ENCODE data around the gene CNTN5. TPM values are rescaled to one million over a fixed set of nuclear protein-coding genes. Genes with fewer than 3 reads are reported as not detected.
"Not testable (repeated sequence)": the region's sequence is repeated elsewhere in the genome, so short reads cannot be mapped to it uniquely, and the experiment has no call there.

Gene CNTN5
- polyA plus RNA-seq (ENCODE audit: insufficient read length in 12 of 12) = 1 to 10 TPM in 10 of 12 donors, not detected in 2; 3.0 to 8.7 (median 5.2) TPM
- long read RNA-seq, donor 1 = 0 reads
- long read RNA-seq, donor 2 = 0 reads
- long read RNA-seq, donor 3 = 0 reads
- long read RNA-seq, donor 4 = 0 reads
- long read RNA-seq, donor 5 = 0 reads
- long read RNA-seq, donor 6 = 0 reads
- long read RNA-seq, donor 7 = 0 reads
- long read RNA-seq, donor 8, full-length matches to known transcripts = 1 of 1 reads
- long read RNA-seq, donor 8, partial matches to known transcripts = 0 of 1 reads
- long read RNA-seq, donor 8, other reads (novel, unspliced or antisense) = 0 of 1 reads
- long read RNA-seq, donor 9 = 0 reads
- long read RNA-seq, donor 10 = 0 reads
- long read RNA-seq, donor 11, partial matches to known transcripts = 0 of 1 reads
- long read RNA-seq, donor 11, other reads (novel, unspliced or antisense) = 0 of 1 reads

DNA sequence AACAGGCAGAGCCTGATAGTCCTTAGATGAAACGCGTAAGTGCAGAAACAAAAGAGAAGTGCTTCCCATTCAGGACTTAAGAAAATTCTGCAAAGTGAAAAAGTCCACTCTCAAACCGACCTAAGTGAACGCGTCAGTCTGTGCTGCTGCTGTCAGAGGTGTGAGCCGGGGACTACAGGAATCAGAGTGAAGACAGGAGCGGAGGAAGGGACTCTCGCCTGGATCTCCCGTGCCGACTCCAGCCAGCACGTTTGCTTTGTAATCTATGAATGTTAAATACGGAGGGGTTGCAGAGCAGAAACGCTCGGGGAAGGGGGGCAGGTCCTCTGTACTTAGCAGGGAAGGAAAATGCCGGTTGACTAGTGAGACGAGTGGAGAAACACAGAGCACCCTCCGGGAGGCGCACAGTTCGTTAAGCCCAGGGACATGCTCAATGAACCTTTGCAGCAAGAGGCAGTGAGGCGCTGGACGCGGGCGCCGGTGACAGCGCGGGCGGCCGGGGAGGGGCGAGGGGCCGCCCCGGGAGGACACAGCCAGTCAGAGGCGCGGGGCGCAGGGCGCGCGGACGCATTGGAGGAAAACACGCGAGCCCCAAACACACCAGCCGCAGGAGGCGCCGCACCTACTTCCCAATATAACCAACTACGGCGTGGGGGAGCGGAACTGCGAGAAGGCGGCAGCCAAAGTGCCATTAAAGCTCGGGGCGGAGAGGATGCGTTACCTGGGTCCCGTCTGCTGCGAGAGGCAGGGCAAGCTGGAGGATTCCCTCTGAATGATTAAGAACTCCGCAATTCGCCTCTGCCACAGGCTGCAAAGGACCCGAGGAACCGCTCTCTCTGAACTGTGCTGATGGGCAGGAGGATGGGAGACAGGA, at the start of gene CNTN5:
TSS of gene CNTN5 (plus strand) at position 598 of the 874 bp plus-strand sequence.
- DNase-seq = peak; percentile 50

DNA sequence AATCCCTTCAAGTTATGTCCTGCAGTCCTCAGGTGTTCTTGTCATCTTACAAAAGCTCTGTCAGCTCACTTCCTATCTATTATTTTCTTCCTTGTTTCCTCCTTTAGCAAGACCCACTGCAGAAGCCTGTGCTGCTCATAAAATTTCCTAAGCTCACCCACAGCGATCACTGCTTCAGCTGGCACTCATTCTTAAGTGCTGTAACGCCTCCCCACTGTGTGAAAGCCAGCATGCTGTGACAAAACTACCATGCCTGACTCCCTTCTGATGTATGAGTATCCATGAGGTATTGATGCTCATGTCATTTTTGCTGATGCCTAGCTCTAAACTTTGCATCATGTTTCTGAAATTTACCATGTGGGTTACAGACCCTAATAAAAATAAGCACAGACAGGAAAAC, 41.5 kb upstream of the CNTN5 start:
- no peak for DNase-seq

- peak; percentile 58 for DNase-seq
Observed at GRCh38 chr11:99015634-99016454, 4.9 kb upstream of the CNTN5 start.

DNA sequence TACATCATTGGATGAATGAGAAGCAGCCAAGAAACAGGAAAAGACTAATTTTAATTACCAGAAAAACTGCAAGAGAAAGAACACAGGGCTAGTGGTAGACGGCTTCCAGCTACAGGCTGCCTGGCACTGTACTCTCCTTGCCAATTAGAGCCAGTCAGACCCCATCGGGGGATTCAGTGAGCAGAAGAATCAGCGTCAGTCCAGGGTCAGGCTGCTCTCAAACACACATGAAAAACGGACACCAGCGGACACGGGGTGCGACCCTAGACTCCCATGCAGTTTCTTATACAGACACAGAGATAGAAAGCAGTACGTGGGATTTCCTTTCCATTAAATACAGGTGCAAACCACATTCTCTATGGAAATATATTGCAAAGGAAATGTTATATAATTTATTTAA, 1.1 kb upstream of the CNTN5 start:
- no peak for DNase-seq

DNA sequence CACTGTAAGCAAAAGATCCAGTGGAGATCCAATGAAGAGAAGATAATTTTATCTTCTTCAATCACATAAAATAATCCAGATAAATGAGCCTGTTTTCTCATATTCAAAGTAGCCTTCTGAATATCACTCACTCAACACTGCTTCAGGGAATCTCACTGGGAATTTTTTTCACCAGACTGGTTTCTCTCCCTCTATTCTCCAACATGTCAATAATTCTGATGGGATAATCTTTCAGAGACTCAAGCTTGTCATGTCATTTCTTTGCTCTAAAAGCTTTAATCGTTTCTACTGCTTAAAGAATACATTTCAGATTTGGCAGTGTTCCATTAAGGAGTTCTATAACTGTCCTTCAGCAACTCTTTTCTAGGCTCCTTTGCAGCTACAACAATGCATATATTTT, 16.3 kb downstream of the CNTN5 start:
- DNase-seq = no peak

- DNase-seq = no peak
Observed at GRCh38 chr11:99063331-99063730, 42.6 kb downstream of the CNTN5 start.

GRCh38 chr11:99065121-99065520, 44.4 kb downstream of the CNTN5 start:
- no peak for DNase-seq

DNA sequence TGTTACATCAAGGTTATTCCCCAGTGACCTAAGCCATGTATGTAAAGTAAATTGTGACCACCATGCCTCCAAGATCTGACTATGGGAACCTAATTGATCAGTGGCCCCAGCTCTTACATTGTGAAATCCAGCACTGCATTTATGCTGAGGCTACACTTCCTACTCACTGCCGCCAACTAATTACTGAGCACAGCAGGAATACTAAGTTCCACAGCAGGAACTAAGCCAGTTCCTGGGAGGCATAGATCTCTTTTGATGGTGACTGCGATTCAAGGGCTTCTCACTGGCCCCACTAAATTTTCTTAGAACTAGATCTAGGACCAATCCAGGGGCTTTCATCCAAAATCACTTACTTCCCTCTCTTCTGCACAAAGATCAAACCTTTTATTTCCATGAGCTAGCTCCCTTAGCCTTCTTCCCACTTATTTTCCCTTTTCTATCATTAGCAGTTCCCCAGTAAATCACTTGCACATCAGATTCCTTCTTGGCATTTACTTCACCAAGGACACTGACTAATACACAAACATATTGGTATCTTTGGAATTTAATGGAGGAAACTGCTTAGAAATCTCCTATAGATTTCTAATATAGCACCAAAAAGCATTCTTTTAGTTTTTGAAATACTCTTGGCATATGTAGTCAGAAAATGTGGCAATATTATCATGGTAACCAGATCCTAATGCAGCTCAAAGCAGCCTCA, 46.0 kb downstream of the CNTN5 start:
- DNase-seq = no peak

- DNase-seq = no peak
Observed at GRCh38 chr11:99068832-99069231, 48.1 kb downstream of the CNTN5 start.

GRCh38 chr11:99069856-99070444, 49.2 kb downstream of the CNTN5 start:
- peak; percentile 26 for DNase-seq

GRCh38 chr11:99079576-99079975, 58.8 kb downstream of the CNTN5 start:
- DNase-seq = no peak

GRCh38 chr11:99080154-99080553, 59.4 kb downstream of the CNTN5 start:
- no peak for DNase-seq

DNA sequence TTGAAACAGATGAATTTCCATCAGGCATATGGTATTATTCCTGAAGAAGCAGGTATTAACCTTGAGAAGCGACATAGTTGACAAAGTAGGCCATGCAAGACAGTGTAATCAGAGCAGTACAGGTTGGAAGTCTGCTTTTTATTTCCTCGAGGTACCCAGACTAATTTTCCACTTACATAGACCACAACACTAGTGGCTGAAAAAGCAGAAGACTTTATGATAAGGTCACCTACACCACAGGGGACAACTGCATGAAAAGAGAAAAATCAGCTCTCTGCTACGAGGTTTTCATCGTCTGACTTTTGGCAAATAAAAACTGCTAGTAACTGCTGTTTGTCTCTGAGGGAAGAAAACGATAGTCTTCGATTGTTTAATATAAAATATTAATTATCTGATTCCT, 77.5 kb downstream of the CNTN5 start:
- DNase-seq = no peak

- DNase-seq = peak; percentile 3
Observed at GRCh38 chr11:99098751-99099150, 78.0 kb downstream of the CNTN5 start.

DNA sequence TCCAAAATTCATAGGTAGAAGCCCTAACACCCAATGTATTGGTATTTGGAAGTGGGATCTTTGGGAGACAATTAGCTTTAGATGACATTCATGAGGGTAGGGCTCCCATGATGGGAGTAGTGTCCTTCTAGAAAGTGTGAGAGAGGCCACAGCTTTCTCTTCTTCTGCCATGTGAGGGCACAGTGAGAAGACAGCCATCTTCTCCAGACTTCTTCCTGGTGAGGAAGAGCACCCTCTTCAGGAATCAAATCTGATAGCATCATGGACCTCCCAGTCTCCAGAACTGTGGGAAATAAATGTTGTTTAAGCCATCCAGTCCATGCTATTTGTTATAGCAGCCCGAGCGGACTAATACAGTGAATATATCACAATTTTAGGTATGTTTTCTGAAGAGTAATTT, 96.9 kb downstream of the CNTN5 start:
- DNase-seq = no peak

DNA sequence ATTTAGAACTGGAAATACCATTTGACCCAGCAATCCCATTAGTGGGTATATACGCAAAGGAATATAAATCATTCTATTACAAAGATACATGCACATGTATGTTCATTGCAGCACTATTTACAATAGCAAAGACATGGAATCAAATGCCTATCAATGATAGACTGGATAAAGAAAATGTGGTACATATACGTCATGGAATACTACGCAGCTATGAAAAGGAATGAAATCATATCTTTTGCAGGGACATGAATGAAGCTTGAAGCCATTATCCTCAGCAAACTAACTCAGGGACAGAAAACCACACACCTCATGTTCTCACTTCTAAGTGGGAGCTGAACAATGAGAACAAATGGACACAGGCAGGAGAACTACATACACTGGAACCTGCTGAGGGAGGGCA, 113.1 kb downstream of the CNTN5 start:
- not testable (repeated sequence) for DNase-seq

DNA sequence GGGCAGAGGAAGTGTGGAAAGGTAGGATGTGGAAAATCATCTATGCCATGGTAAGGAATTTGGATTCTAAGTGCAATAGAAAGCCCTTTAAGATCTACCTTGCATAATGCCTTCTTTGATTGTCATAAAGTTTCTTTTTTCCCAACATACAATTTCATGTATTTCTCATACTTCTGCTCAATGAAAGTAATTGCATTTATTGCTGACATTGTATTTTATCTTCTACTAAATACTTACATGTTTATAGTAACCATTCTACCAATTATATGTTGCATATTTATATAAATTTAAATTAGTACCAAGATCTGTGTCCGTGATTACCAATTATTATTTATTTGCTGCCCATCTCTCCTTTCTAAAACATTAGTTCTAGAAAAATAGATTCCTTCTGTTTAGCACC, 114.8 kb downstream of the CNTN5 start:
- DNase-seq = no peak

DNA sequence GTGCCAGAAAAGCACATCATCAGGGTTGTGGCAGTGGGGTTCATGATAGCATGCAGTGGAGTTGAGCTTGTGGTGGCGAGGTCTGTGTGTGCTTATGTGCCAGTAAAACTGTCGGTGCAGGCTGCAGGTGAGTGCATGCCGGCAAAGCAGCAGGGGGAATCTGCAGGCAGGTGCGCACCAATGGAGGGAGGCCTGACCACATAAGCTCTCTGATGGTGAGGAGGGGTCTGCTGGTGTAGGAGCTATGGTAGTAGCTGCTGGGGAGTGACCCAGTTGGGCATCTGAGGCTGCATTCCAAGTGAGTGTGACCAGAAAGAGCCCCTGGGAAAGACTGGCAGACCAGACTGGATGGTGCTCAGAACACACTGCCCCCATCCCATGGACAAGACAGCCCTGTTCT, 121.5 kb downstream of the CNTN5 start:
- DNase-seq = no peak

DNA sequence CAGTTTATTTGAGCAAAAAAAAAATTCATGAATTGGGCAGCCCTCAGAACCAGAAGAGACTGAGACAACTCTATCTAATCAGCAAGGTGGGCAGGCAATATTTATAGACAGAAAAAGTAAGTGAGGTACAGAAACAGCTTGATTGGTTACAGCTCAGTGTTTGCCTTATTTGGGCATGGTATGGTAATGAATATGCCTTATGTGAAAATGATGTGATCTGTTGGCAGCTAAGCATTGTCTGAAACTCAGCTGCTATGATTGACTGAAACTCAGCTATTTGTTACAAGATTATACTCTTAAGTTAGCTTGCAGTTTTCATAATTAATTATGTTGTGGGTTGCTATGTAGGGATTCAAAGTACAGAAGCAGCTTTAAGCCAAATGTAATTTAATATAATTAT, 127.6 kb downstream of the CNTN5 start:
- DNase-seq = no peak

GRCh38 chr11:99154277-99154676, 133.5 kb downstream of the CNTN5 start:
- DNase-seq = no peak

DNA sequence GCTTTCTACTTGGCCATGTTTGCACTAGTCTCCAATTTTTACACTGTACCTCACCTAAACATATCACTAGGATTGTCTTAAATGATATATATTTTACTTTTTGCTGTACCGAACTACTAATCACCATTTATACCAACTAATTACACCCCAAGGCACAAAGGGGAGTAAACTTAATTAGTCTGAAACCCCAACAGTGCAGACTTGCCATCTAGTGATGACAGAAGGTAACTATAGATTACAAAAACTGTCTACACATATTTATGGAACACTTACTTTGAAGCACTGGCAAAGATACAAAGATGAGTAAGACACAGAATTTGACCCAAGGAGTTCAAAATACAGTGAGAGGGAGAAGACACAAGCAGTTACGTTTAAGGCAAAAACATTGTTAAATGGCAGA, 139.7 kb downstream of the CNTN5 start:
- no peak for DNase-seq
